Aorta (tissue), 5 donors: ENCODE data around the gene CST6. TPM values are rescaled to one million over a fixed set of nuclear protein-coding genes. Genes with fewer than 3 reads are reported as not detected.
A peak's percentile ranks its signal among the peaks of the same experiment; 100 is the strongest.
"Not testable (repeated sequence)": the region's sequence is repeated elsewhere in the genome, so short reads cannot be mapped to it uniquely, and the experiment has no call there.

Experiments used
- ATAC-seq: fragments of 200-7000 bp; cut with Tn5 transposase; one replicate; pipeline ENCODE4 v1.9.1; 2022; ENCODE audit warnings: moderate library complexity; ENCODE audit not compliant: low FRiP score
- DNase-seq, 2 donors: peaks; one replicate each; pipeline ENCODE4 v3.0.0-alpha.2; 2020
- H3K27ac ChIP-seq, 2 donors: one replicate each; pipeline ENCODE4 v1.5.1; 2013; ENCODE audit warnings: low read length in 2 of 2, mild to moderate bottlenecking in 2 of 2, moderate library complexity in 2 of 2, control low read depth in 1 of 2, inconsistent platforms in 1 of 2, low read depth in 1 of 2
- H3K27me3 ChIP-seq, 2 donors: one replicate each; pipeline ENCODE4 v1.6.1; 2013; ENCODE audit warnings: control low read depth in 1 of 2, low read length in 1 of 2, mild to moderate bottlenecking in 1 of 2, moderate library complexity in 1 of 2; ENCODE audit not compliant: insufficient read depth in 2 of 2, control insufficient read depth in 1 of 2
- H3K36me3 ChIP-seq, 2 donors: one replicate each; pipeline ENCODE4 v1.6.1; 2013; ENCODE audit warnings: control low read depth in 1 of 2, low read length in 1 of 2, mild to moderate bottlenecking in 1 of 2; ENCODE audit not compliant: insufficient read depth in 2 of 2, control insufficient read depth in 1 of 2
- H3K4me1 ChIP-seq, 2 donors: one replicate each; pipeline ENCODE4 v1.6.1; 2013; ENCODE audit warnings: low read length in 2 of 2, control low read depth in 1 of 2, mild to moderate bottlenecking in 1 of 2, moderate library complexity in 1 of 2; ENCODE audit not compliant: insufficient read depth in 2 of 2, control insufficient read depth in 1 of 2
- H3K4me3 ChIP-seq, 2 donors: one replicate each; pipeline ENCODE4 v1.5.1; 2013; ENCODE audit warnings: low read length in 2 of 2, control low read depth in 1 of 2, mild to moderate bottlenecking in 1 of 2
- H3K9me3 ChIP-seq: one replicate; pipeline ENCODE4 v1.6.1; 2013; ENCODE audit warnings: mild to moderate bottlenecking, low read length; ENCODE audit not compliant: control insufficient read depth
- WGBS, 2 donors: extraction: QIAGEN DNeasy Blood & Tissue Kit; methylation state at CpG; one replicate each; pipeline ENCODE4 v1.1.7; 2013; 5-methylcytosine and 5-hydroxymethylcytosine counted together
- intact Hi-C, 2 donors: fragments of 100-400 bp; cut with DNase I; formaldehyde crosslinking; loops; one replicate each; pipeline versions ENCODE4 v1.14.2 to v1.15.0; 2022
- polyA plus RNA-seq, 2 donors: library from polyadenylated mRNA; stranded (reverse); fragments of 200-250 nt; gene quantifications; one replicate each; pipeline ENCODE4 v1.2.3, GENCODE V29; 2013
- total RNA-seq, 2 donors: library from RNA; stranded (reverse); fragmentation: NEBNext Ultra II Directional; extraction: Animal tissue kit (Norgen Biotek cat#: 25700); gene quantifications; one replicate each; pipeline ENCODE4 v1.2.1, GENCODE V29; 2021
- donor health status: healthy with polysubstance abuse.
- donor health status: Bipolar disorder and iron deficiency.
- donor health status: DM: no; HTN: no; CAD: no.
- donor health status: DM: no; HTN: no; CAD: no.
- donor health status: DM: yes; HTN: yes; CAD: no.

The CST6 gene
- total and polyA plus RNA-seq, 4 donors = 6.6 to 28.0 (median 16.5) TPM

- 35 to 36% methylated on average over 18 of the region's 18 CpGs for WGBS, 2 donors
- Histone ChIP-seq H3K4me1 (no peaks in the 10 kb centered on the region), H3K27ac (peak overlapping the region; percentile 88 to 93), H3K27me3 (no peaks in the 10 kb centered on the region), H3K9me3 (no peaks in the 10 kb centered on the region), H3K36me3 (no peaks in the 10 kb centered on the region), H3K4me3 (no peak overlapping the region)
- ATAC-seq = peak; percentile 28
- intact Hi-C loops = no loop called here
- peak; percentile 79 to 84 for DNase-seq
These were observed 4.4 kb downstream of the CST6 start for GRCh38 chr11:66015936-66016792.

GRCh38 chr11:66016793-66017177 lies 5.0 kb downstream of the CST6 start:
- no peak for ATAC-seq
- no peak for DNase-seq
- H3K36me3 ChIP-seq = no peaks in the 10 kb centered on the region
- intact Hi-C loops = no loop called here
- peak overlapping the region; percentile 8 to 62 for H3K27ac ChIP-seq
- H3K27me3 ChIP-seq = no peaks in the 10 kb centered on the region
- no peak overlapping the region for H3K4me3 ChIP-seq
- H3K4me1 ChIP-seq = no peaks in the 10 kb centered on the region
- WGBS, 2 donors = 49 to 54% methylated on average over 10 of the region's 10 CpGs
- no peaks in the 10 kb centered on the region for H3K9me3 ChIP-seq

DNA sequence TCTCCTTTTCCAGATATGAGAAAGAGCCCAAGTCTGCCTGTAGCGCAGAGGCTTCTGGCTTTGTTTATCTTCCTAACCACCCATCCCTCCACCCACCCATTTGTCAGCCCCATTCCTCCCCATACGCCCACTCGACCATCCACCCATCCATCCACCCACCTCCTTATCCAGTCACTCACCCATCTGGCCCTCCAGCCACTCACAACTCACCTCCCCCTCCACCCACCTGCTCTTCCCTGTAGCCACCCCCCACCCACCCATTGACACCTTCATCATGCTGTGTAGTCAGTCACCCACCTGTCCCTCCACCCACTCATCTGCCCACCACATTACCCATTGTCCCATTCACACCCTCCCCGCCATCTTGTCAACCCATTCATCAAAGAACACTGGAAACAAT lies 5.5 kb downstream of the CST6 start:
- DNase-seq = no peak
- Histone ChIP-seq H3K27me3 (no peaks in the 10 kb centered on the region), H3K27ac (peak overlapping the region in 1 of 2 donors; percentile 23), H3K9me3 (no peaks in the 10 kb centered on the region), H3K4me3 (no peak overlapping the region), H3K36me3 (no peaks in the 10 kb centered on the region), H3K4me1 (no peaks in the 10 kb centered on the region)
- 88 to 90% methylated on average over 4 of the region's 4 CpGs for WGBS, 2 donors
- intact Hi-C loops = no loop called here
- ATAC-seq = no peak

- intact Hi-C loops = loop anchor here (2.0 to 10.0 kb wide), 3 partner anchors 17 to 135 kb away; partner anchors contain the start of genes BANF1 (in 1 of the 2), EIF1AD (in 1 of the 2) and FIBP (in 1 of the 2)
- Histone ChIP-seq H3K4me1 (no peaks in the 10 kb centered on the region), H3K27me3 (no peaks in the 10 kb centered on the region), H3K9me3 (no peaks in the 10 kb centered on the region), H3K4me3 (no peak overlapping the region), H3K36me3 (no peaks in the 10 kb centered on the region), H3K27ac (no peak overlapping the region)
- no peak for DNase-seq
- WGBS, 2 donors = 73 to 79% methylated on average over 8 of the region's 8 CpGs
- no peak for ATAC-seq
These were observed 8.4 kb downstream of the CST6 start for GRCh38 chr11:66020212-66020611.

- Histone ChIP-seq H3K4me3 (no peak overlapping the region), H3K27me3 (no peaks in the 10 kb centered on the region), H3K27ac (peak overlapping the region in 1 of 2 donors; percentile 9), H3K4me1 (no peaks in the 10 kb centered on the region), H3K9me3 (no peaks in the 10 kb centered on the region), H3K36me3 (no peaks in the 10 kb centered on the region)
- ATAC-seq = no peak
- 76 to 77% methylated on average over 25 of the region's 25 CpGs for WGBS, 2 donors
- peak; percentile 87 to 88 for DNase-seq
- intact Hi-C loops = loop anchor here (2.0 to 10.0 kb wide), 3 partner anchors 18 to 136 kb away; partner anchors contain the start of genes BANF1 (in 1 of the 2), EIF1AD (in 1 of the 2) and FIBP (in 1 of the 2)
These were observed 9.0 kb downstream of the CST6 start for GRCh38 chr11:66020618-66021357.

GRCh38 chr11:66022401-66023185 lies 10.8 kb downstream of the CST6 start:
- intact Hi-C loops = loop anchor here (1.0 to 10.0 kb wide), 3 partner anchors 33 to 138 kb away; partner anchors contain the start of gene FIBP (in 1 of the 2)
- Histone ChIP-seq H3K9me3 (no peaks in the 10 kb centered on the region), H3K36me3 (no peaks in the 10 kb centered on the region), H3K4me1 (no peaks in the 10 kb centered on the region), H3K27ac (no peak overlapping the region), H3K4me3 (no peak overlapping the region), H3K27me3 (no peaks in the 10 kb centered on the region)
- 13 to 16% methylated on average over 46 of the region's 46 CpGs for WGBS, 2 donors
- peak; percentile 83 to 94 for DNase-seq
- ATAC-seq = peak; percentile 90

- H3K27me3 ChIP-seq, DNase-seq, H3K4me1 ChIP-seq, ATAC-seq, H3K9me3 ChIP-seq, H3K36me3 ChIP-seq, H3K4me3 ChIP-seq, H3K27ac ChIP-seq: not testable (repeated sequence)
- 71 to 78% methylated on average over 5 of the region's 5 CpGs for WGBS, 2 donors
- intact Hi-C loops = loop anchor here (5.0 to 10.0 kb wide), 2 partner anchors 36 to 138 kb away; partner anchors contain the start of gene FIBP (in 1 of the 2)
These were observed 11.3 kb downstream of the CST6 start for GRCh38 chr11:66023186-66023440.

GRCh38 chr11:66026017-66026529 lies 14.3 kb downstream of the CST6 start, which contains the start of gene CATSPER1:
Gene CATSPER1, minus strand, starts transcription at chr11:66026479. Its CDS starts 100 bp downstream, at chr11:66026379.
- ATAC-seq = no peak
- no peaks in the 10 kb centered on the region for H3K36me3 ChIP-seq
- no peaks in the 10 kb centered on the region for H3K27me3 ChIP-seq
- no peaks in the 10 kb centered on the region for H3K4me1 ChIP-seq
- no peak within 1 kb of the TSS for H3K4me3 ChIP-seq
- intact Hi-C loops = loop anchor here in 1 of 2 donors (10.0 kb wide), 1 partner anchor 141 kb away; the partner anchor contains the start of gene FIBP
- DNase-seq = no peak
- WGBS, 2 donors = 86 to 87% methylated on average over 18 of the region's 18 CpGs
- H3K27ac ChIP-seq = no peak within 1 kb of the TSS
- H3K9me3 ChIP-seq = no peaks in the 10 kb centered on the region
